Activated gamma-delta T cell treated with anti-CD3 and anti-CD28 coated beads, Interleukin-2, amount 50 U/mL, for 16 hours (primary cell): Measurements from ENCODE around the gene C22orf15.

Experiments
- DNase-seq: peaks from one replicate; pipeline ENCODE4 v3.0.0-alpha.2; 2020; ENCODE audit warnings: low read depth

C22orf15 gene

DNA sequence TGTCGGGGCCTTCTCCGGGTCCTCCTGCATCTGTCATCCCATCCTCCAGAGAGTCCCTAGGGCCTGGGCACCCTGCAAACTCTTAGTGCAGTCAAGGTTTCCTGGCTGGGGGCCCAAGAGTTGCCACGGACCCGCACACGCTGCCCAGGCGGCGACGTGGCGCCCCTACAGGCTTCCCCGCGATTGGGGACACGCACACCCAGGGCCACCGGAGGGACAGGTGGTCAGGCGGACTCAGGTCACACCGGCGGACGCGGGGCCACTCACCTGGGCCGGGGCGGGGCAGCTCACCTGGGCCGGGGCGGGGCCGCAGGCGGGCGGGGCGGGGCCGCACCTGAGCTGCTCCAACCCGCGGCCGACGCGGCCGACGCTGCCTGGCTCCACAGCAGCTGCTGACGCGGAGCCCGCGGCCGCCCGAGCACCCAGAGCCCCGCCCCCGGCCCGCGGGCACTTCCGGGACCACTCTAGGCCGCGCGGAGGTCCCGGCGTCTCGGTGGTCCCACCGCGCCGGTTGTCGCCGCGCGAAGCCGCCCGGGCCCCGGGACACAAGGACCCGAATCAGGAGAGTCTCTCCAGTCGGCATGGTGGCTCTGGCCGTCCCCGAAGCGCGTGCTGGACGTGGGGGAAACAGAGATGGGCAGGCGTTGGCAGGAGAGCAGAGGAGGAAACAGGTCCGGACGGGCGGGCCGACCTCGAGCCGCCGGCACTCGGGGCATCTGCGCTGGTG is 11.9 kb upstream of the C22orf15 start, which contains the start of gene ZNF70:
Gene ZNF70 (minus strand): TSS at position 399 of the 727 bp plus-strand sequence. CDS start 5,972 bp downstream, outside the sequence.
- peak; percentile 79 for DNase-seq

DNA sequence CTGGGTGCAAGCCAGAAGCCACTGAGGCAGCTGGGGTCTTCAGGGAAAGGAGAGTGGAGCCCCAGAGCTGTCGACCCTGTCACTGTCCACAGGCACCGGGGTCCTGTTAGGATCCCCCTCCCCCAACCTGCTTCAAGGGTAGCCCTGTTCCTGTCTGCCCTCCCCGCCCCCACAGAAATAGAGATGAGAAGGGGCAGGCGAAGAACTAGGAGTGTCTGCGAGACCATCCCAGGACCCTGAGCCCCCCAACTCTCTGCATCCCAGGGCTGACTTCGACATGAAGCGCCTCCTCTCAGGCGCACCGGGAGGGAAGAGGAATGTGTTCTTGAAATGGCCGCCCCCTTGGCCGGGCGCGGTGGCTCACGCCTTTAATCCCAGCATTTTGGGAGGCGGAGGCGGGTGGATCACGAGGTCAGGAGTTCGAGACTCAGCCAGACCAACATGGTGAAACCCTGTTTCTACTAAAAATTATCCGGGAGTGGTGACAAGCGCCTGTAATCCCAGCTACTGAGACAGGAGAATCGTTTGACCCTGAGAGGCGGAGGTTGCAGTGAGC is 11.3 kb upstream of the C22orf15 start:
- DNase-seq, result no peak

DNA sequence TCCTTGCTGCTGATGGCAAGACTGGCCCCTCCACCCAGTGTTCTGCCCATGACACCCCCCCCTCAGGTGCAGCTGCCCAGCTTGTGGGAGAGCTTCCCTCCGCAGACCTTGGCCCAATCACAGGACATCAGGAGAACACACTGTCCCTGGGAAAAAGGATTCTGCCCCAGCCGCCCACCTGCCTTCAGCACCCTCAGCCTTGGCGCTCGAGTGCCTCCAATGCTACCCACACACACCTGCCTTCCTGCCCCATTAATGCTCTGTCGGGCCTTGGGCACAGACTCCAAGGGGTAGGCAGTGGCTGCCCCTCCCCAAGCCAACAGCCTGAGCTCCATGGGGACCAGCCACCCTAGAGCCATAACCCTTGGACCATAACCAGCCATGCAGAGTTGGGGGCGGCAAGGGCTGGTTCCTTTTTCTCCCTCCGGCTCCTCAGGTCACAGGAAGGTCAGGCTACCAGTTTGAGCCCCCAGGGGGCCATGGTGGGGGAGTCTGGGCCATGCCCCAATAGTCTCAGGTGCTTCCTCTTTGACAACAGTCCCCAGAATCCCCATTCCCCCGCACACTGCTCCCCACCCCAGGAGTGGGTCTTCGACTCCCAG is 10.6 kb upstream of the C22orf15 start:
- DNase-seq, result no peak

DNA sequence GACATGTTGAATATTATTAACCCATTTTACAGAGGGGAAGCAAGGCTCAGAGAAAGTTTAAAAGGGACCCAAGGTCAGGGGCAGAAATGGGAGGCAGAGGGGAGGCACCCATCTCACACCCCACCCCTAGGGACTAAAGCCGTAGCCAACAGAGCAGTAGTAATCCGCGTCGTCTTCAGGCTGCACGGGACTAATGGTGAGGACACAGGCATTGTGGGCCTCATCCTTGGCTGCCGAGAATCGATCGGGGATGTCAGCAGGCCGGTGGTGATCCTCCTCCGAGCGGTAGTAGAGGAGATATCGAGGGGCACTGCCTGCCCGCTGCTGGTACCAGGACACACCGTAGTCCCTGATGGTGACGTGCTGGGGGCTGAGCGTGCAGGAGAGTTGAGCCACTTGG is 10.0 kb upstream of the C22orf15 start:
- DNase-seq, result no peak

DNA sequence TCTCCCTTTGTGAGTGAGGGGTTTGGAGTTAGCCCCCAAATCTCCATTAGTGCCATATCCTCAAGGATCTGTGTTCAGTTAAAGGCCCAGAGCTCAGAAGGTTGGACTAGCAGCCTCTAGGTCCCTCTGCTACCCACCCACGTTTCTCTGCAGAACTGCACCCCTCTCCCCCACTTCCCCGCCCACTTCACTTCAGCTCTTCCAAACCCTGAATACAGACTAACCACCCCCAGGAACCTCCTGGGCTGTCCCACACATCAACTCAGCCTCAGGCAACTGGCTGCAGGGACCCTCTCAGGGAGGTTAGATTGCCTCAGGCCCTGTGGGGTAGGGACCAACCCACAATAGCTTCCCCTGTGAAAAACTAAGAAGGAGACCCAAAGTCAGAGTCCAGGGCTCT is 9.4 kb upstream of the C22orf15 start:
- no peak for DNase-seq

GRCh38 chr22:23754220-23754919 is 8.4 kb upstream of the C22orf15 start, which contains the start of gene VPREB3:
VPREB3 (minus strand) TSS chr22:23754425; CDS start chr22:23754363, 62 bp downstream.
- DNase-seq, result no peak

- no peak for DNase-seq
Measured at GRCh38 chr22:23754980-23755636, 7.7 kb upstream of the C22orf15 start.

DNA sequence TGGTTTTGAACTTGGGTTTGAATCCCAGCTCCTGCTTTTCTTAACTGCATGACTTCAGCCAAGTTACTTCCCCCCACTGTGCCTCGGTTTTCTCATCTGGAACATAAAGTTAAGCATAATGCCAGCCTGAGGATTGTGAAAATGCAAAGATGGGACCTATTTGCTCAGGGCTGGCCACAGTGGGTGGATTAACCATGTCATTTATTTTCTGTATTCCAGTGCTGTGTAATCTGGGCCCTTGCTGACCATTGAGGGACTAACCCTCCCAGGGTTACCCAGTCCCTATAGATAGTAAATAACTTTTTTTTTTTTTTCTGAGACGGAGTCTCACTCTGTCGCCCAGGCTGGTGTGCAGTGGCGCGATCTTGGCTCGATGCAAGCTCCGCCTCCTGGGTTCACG is 7.1 kb upstream of the C22orf15 start:
- DNase-seq, result no peak

GRCh38 chr22:23756891-23757290 is 5.9 kb upstream of the C22orf15 start:
- no peak for DNase-seq

DNA sequence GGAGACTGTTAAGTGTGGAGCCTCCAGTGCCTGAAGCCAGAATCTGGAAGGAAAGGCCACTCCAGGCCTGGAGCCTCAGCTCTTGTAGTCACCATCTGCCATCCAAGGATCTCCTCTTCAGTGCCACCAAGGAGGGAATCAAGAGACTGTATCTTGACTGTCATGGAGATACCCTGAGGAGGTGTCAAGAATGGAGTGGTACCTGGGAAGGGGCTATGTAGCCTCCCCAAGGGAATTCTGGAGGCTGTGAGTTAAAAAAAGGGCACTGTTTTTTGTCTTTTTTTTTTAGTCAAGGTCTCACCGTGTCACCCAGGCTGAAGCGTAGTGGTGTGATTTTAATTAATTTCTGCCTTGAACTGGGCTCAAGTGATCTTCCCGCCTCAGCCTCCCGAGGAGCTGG is 3.2 kb upstream of the C22orf15 start:
- DNase-seq, result no peak

DNA sequence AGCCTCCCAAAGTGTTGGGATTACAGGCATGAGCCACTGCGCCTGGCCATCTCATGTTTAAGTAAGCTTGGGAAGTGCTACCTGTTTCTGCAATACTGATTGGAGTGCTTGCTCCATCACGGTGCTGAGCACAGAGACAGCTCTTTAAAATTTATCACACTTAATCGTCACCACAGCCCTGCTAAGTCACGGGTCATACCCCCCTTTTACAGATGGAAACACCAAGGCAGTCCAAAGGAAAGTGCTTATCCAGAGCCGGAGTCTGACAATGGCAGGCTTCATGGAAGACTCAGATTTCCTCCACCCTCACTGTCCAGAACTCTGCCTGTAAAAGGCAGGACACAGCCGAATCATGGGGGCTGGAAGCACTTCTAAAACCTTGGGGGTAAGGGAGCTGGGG is 2.7 kb upstream of the C22orf15 start:
- DNase-seq, result no peak

GRCh38 chr22:23763579-23763945 is 772 bp downstream of the C22orf15 start:
- no peak for DNase-seq

- no peak for DNase-seq
Measured at GRCh38 chr22:23763954-23764353, 1.2 kb downstream of the C22orf15 start.

- no peak for DNase-seq
Measured at GRCh38 chr22:23764899-23765881, 2.4 kb downstream of the C22orf15 start.

GRCh38 chr22:23767303-23767672 is 4.5 kb downstream of the C22orf15 start:
- DNase-seq, result no peak

- peak; percentile 63 for DNase-seq
Measured at GRCh38 chr22:23767673-23768548, 5.1 kb downstream of the C22orf15 start, which contains the start of gene CHCHD10. CHCHD10 (minus strand) TSS chr22:23767972; CDS start chr22:23767874, 98 bp downstream.

DNA sequence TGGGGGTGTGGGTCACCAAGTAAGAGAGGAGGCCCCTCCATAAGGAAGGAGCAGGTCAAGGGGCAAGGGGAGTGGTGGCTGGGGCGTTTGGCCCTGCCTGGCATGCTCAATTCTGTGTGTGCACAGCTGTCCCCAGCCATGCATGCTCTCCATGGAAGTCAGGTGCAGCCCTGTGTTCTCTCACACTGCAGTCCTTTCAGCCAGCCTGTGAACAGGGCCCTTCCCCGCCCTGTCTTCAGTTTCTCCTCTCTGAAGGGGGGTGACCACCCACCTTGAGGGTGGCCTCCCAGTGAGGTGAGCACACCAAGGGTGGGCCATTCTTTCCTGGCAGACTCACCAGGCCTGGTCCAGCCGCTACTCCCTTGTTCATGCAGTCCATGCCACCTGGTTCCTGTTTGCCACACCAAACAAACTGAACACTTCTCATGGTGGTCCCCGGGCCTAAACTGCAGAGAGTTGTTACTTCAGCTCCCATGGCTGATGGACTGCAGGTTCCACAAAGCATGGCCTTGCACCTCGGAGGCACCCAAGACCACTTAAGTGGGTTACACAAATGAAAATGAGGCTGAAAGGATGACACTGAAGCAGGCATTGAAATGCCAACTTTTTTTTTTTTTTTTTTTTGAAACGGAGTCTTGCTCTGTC is 6.7 kb downstream of the C22orf15 start:
- DNase-seq, result no peak

- no peak for DNase-seq
Measured at GRCh38 chr22:23772315-23772648, 9.5 kb downstream of the C22orf15 start.

DNA sequence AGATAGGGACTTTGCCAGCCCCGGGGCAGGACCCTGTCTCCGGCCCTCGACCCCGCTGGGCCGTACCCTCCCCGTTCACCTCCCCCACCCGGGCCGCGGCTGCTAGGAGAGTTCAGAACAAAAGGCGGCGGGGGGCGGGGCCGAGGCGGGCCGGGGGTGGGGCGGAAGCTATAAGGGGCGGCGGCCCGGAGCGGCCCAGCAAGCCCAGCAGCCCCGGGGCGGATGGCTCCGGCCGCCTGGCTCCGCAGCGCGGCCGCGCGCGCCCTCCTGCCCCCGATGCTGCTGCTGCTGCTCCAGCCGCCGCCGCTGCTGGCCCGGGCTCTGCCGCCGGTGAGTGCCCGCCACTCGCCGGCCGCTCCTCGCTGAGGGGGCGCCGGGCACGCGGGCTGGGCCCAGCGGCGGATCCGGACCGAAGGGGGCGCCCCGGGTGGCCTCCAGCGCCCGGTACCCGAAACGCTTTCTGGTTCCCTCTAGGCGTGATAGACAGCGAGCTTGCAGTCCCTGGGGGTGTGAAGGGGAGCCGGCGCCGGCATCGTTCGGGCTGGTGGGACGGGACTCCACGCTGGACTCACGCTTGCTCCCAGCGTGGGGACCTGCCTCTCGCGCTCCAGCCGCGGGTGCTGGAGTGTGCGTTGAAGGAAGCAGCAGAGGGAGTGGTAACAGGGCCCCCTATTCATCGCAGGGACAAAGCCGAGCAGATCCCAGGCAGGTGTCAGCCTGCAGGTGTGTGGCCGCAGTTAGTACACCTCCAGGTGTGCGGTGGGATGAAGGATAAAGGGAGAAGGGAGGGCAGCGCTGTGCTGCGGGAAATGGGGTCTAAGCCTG is 10.1 kb downstream of the C22orf15 start, which contains the start of gene MMP11:
Gene MMP11 (plus strand): TSS at position 201 of the 825 bp plus-strand sequence. CDS start 22 bp downstream, at position 223.
- DNase-seq, result no peak
